ENCODE measurements around the gene MYL3. TPM values are rescaled to one million over a fixed set of nuclear protein-coding genes. Genes with fewer than 3 reads are reported as not detected.

The MYL3 gene
- total and polyA plus RNA-seq, 2 experiments from 2014 or later, result not detected

GRCh38 chr3:46865546-46865945 is 2.3 kb upstream of the MYL3 start (continued):
- TF ChIP-seq ZNF462 (CRISPR knock-in tag; IDR thresholded peaks at IDR 0.05) (no peak), EZH2phosphoT487 (IDR thresholded peaks at IDR 0.05; ENCODE audit: unreplicated experiment) (no peak), REST (IDR thresholded peaks at IDR 0.05; ENCODE audit: unreplicated experiment) (no peak)
- TF ChIP-seq, protein P1, sequence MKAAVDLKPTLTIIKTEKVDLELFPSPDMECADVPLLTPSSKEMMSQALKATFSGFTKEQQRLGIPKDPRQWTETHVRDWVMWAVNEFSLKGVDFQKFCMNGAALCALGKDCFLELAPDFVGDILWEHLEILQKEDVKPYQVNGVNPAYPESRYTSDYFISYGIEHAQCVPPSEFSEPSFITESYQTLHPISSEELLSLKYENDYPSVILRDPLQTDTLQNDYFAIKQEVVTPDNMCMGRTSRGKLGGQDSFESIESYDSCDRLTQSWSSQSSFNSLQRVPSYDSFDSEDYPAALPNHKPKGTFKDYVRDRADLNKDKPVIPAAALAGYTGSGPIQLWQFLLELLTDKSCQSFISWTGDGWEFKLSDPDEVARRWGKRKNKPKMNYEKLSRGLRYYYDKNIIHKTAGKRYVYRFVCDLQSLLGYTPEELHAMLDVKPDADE (IDR thresholded peaks at IDR 0.05), result no peak
